HG03060 (cell line): Measurements from ENCODE around the gene CDC42BPA.
"Not testable (repeated sequence)": the region's sequence is repeated elsewhere in the genome, so short reads cannot be mapped to it uniquely, and the experiment has no call there.

Experiments used
- ATAC-seq: cut with Tn5 transposase; IDR thresholded peaks from one replicate; pipeline ENCODE4 v1.9.1; 2021; ENCODE audit warnings: low read depth, moderate number of reproducible peaks; ENCODE audit not compliant: unreplicated experiment

Gene CDC42BPA

GRCh38 chr1:227342075-227342829 is 24.0 kb upstream of the CDC42BPA start:
- ATAC-seq: no peak

- not testable (repeated sequence) for ATAC-seq
Observed at GRCh38 chr1:227336136-227336535, 17.8 kb upstream of the CDC42BPA start.

GRCh38 chr1:227335242-227336020 is 17.1 kb upstream of the CDC42BPA start:
- ATAC-seq: no peak

- no peak for ATAC-seq
Observed at GRCh38 chr1:227333423-227333822, 15.1 kb upstream of the CDC42BPA start.

- no peak for ATAC-seq
Observed at GRCh38 chr1:227330279-227331076, 12.2 kb upstream of the CDC42BPA start.

- no peak for ATAC-seq
Observed at GRCh38 chr1:227328405-227329019, 10.2 kb upstream of the CDC42BPA start.

- ATAC-seq: no peak
Observed at GRCh38 chr1:227325156-227325555, 6.9 kb upstream of the CDC42BPA start.

GRCh38 chr1:227323967-227324268 is 5.6 kb upstream of the CDC42BPA start:
- ATAC-seq: no peak

- no peak for ATAC-seq
Observed at GRCh38 chr1:227323171-227323966, 5.1 kb upstream of the CDC42BPA start.

GRCh38 chr1:227322376-227322775 is 4.1 kb upstream of the CDC42BPA start:
- ATAC-seq: no peak

GRCh38 chr1:227321035-227321434 is 2.7 kb upstream of the CDC42BPA start:
- no peak for ATAC-seq

- ATAC-seq: no peak
Observed at GRCh38 chr1:227320476-227320875, 2.2 kb upstream of the CDC42BPA start.

GRCh38 chr1:227318853-227319607 is 738 bp upstream of the CDC42BPA start:
- ATAC-seq: no peak

- no peak for ATAC-seq
Observed at GRCh38 chr1:227317523-227318015, 723 bp downstream of the CDC42BPA start.

- ATAC-seq: no peak
Observed at GRCh38 chr1:227317011-227317451, 1.3 kb downstream of the CDC42BPA start.

- no peak for ATAC-seq
Observed at GRCh38 chr1:227316456-227316855, 1.8 kb downstream of the CDC42BPA start.

- no peak for ATAC-seq
Observed at GRCh38 chr1:227315629-227316346, 2.5 kb downstream of the CDC42BPA start.
